CD4-positive, alpha-beta memory T cell (primary cell): Measurements from ENCODE around the gene ASIC4. TPM values are rescaled to one million over a fixed set of nuclear protein-coding genes. Genes with fewer than 3 reads are reported as not detected.
A peak's percentile ranks its signal among the peaks of the same experiment; 100 is the strongest.

Experiments used
- CTCF ChIA-PET: fragments of 350-600 bp; sonication (Branson Sonifier 250); formaldehyde crosslinking; loops from one replicate; lab custom pipeline; 2021; ENCODE audit warnings: inconsistent platforms; ENCODE audit not compliant: partially characterized antibody; lab: Charles Lee
- POLR2A ChIA-PET: fragments of 350-600 bp; sonication (Branson Sonifier 250); formaldehyde crosslinking; loops from one replicate; lab custom pipeline; 2021; ENCODE audit not compliant: partially characterized antibody; lab: Charles Lee
- DNase-seq, 5 donors: peaks; one replicate each; pipeline versions ENCODE4 v3.0.0 to v3.0.0-alpha.2; 2020 to 2022; ENCODE audit warnings: mixed read lengths in 1 of 5
- H3K27ac ChIP-seq: one replicate; pipeline ENCODE4 v1.7.0; 2013; ENCODE audit warnings: low read depth, low read length
- H3K27me3 ChIP-seq: 2 replicates; pipeline ENCODE4 v1.7.0; 2013; ENCODE audit warnings: mild to moderate bottlenecking, low read length, moderate library complexity; ENCODE audit not compliant: insufficient read depth
- H3K36me3 ChIP-seq: 2 replicates; pipeline ENCODE4 v1.7.0; 2013; ENCODE audit warnings: mild to moderate bottlenecking, low read length, moderate library complexity; ENCODE audit not compliant: insufficient read depth
- H3K4me1 ChIP-seq: 2 replicates; pipeline ENCODE4 v1.7.0; 2013; ENCODE audit warnings: mild to moderate bottlenecking, low read length, moderate library complexity; ENCODE audit not compliant: insufficient read depth
- H3K4me3 ChIP-seq, 2 donors: one replicate each; pipeline ENCODE4 v1.7.0; 2013; ENCODE audit warnings: low read length in 2 of 2, mild to moderate bottlenecking in 1 of 2
- H3K9me3 ChIP-seq, 2 donors: one replicate each; pipeline ENCODE4 v1.7.0; 2013; ENCODE audit warnings: low read length in 2 of 2, control low read depth in 1 of 2; ENCODE audit not compliant: control insufficient read depth in 1 of 2
- H3K27ac Mint-ChIP-seq, 7 donors: one replicate each; pipeline ENCODE4 v1.8.0; 2020 to 2021; ENCODE audit warnings: mixed read lengths in 7 of 7, mild to moderate bottlenecking in 6 of 7, inconsistent platforms in 3 of 7, moderate library complexity in 3 of 7
- H3K27me3 Mint-ChIP-seq, 2 donors: one replicate each; pipeline ENCODE4 v1.8.0; 2020 to 2021; ENCODE audit warnings: mixed read lengths in 2 of 2
- H3K36me3 Mint-ChIP-seq, 2 donors: one replicate each; pipeline ENCODE4 v1.8.0; 2020 to 2021; ENCODE audit warnings: mixed read lengths in 2 of 2, inconsistent platforms in 1 of 2, mild to moderate bottlenecking in 1 of 2
- H3K4me1 Mint-ChIP-seq, 4 donors: one replicate each; pipeline ENCODE4 v1.8.0; 2020 to 2021; ENCODE audit warnings: mixed read lengths in 4 of 4, mild to moderate bottlenecking in 1 of 4
- H3K4me3 Mint-ChIP-seq, 8 donors: one replicate each; pipeline ENCODE4 v1.8.0; 2020 to 2021; ENCODE audit warnings: mixed read lengths in 8 of 8, mild to moderate bottlenecking in 7 of 8, moderate library complexity in 6 of 8, inconsistent platforms in 3 of 8
- H3K9me3 Mint-ChIP-seq, 8 donors: one replicate each; pipeline ENCODE4 v1.8.0; 2020 to 2021; ENCODE audit warnings: mixed read lengths in 8 of 8, mild to moderate bottlenecking in 5 of 8, inconsistent platforms in 3 of 8, moderate library complexity in 1 of 8
- intact Hi-C: fragments of 100-400 bp; cut with micrococcal nuclease; formaldehyde crosslinking; loops from one replicate; pipeline ENCODE4 v1.15.1; 2023
- polyA plus RNA-seq, 2 donors: library from polyadenylated mRNA; unstranded; fragments of 300-500 nt; fragmentation: Illumina TruSeq; gene quantifications; one replicate each; pipeline ENCODE4 v1.2.3, GENCODE V29; 2021
- total RNA-seq, 2 experiments: library from RNA; stranded (reverse); gene quantifications; one replicate each; pipeline ENCODE4 v1.2.3, GENCODE V29; 2021

ASIC4 gene
- total and polyA plus RNA-seq, 4 experiments from 2014 or later: 0.09 to 0.22 TPM; not detected in 2

- H3K27ac Mint-ChIP-seq: no peak overlapping the region
- intact Hi-C loops: no loop called here
- DNase-seq: no peak
- Histone ChIP-seq H3K36me3 (no peaks in the 10 kb centered on the region), H3K27ac (no peak overlapping the region), H3K4me3 (no peak overlapping the region), H3K9me3 (no peaks in the 10 kb centered on the region), H3K4me1 (peaks cover 5% of the 10 kb centered on the region), H3K27me3 (peaks cover 22% of the 10 kb centered on the region)
- CTCF ChIA-PET: interaction anchor here (0.9 kb wide), 1 partner anchor 10 kb away, joined by 3 read pairs; no protein-coding TSS in a partner anchor
- no peak overlapping the region for H3K4me3 Mint-ChIP-seq
- POLR2A ChIA-PET: no interaction called here
- peaks cover 31 to 55% of the 10 kb centered on the region in 2 donors for H3K27me3 Mint-ChIP-seq
- peaks cover 0 to 2% (median 0%) of the 10 kb centered on the region in 8 donors for H3K9me3 Mint-ChIP-seq
- H3K36me3 Mint-ChIP-seq: no peaks in the 10 kb centered on the region
- H3K4me1 Mint-ChIP-seq: peaks cover 2 to 14% (median 7%) of the 10 kb centered on the region in 4 donors
These were observed 25.5 kb upstream of the ASIC4 start for GRCh38 chr2:219488844-219489194.

- Mint-ChIP-seq H3K36me3 (no peaks in the 10 kb centered on the region), H3K4me3 (no peak overlapping the region), H3K9me3 (peaks cover 0 to 2% (median 0%) of the 10 kb centered on the region in 8 donors), H3K4me1 (peaks cover 0 to 9% (median 3%) of the 10 kb centered on the region in 4 donors), H3K27me3 (peaks cover 30 to 56% of the 10 kb centered on the region in 2 donors), H3K27ac (no peak overlapping the region)
- intact Hi-C loops: no loop called here
- peaks cover 18% of the 10 kb centered on the region for H3K27me3 ChIP-seq
- CTCF ChIA-PET: interaction anchor here (0.6 to 3.0 kb wide), 2 partner anchors 40 to 60 kb away, joined by 3 to 9 read pairs; no protein-coding TSS in a partner anchor
- H3K9me3 ChIP-seq: no peaks in the 10 kb centered on the region
- H3K36me3 ChIP-seq: no peaks in the 10 kb centered on the region
- POLR2A ChIA-PET: no interaction called here
- no peak for DNase-seq
- no peak overlapping the region for H3K27ac ChIP-seq
- H3K4me1 ChIP-seq: no peaks in the 10 kb centered on the region
- H3K4me3 ChIP-seq: no peak overlapping the region
These were observed 25.0 kb upstream of the ASIC4 start for GRCh38 chr2:219489315-219489714.

- H3K4me1 Mint-ChIP-seq: peaks cover 0 to 8% (median under 1%) of the 10 kb centered on the region in 4 donors
- ChIA-PET POLR2A (no interaction called here), CTCF (interaction anchor here (0.6 to 3.0 kb wide), 2 partner anchors 40 to 60 kb away, joined by 3 to 9 read pairs; no protein-coding TSS in a partner anchor)
- H3K4me3 Mint-ChIP-seq: no peak overlapping the region
- H3K9me3 Mint-ChIP-seq: peaks cover 0 to 2% (median 0%) of the 10 kb centered on the region in 8 donors
- Histone ChIP-seq H3K27me3 (peaks cover 26% of the 10 kb centered on the region), H3K4me3 (no peak overlapping the region), H3K9me3 (no peaks in the 10 kb centered on the region), H3K4me1 (no peaks in the 10 kb centered on the region), H3K27ac (no peak overlapping the region), H3K36me3 (no peaks in the 10 kb centered on the region)
- H3K36me3 Mint-ChIP-seq: no peaks in the 10 kb centered on the region
- DNase-seq: peak in 1 of 5 donors; percentile 24
- no peak overlapping the region for H3K27ac Mint-ChIP-seq
- intact Hi-C loops: no loop called here
- H3K27me3 Mint-ChIP-seq: peaks cover 36 to 61% of the 10 kb centered on the region in 2 donors
These were observed 24.1 kb upstream of the ASIC4 start for GRCh38 chr2:219490186-219490585.

GRCh38 chr2:219490600-219491130 lies 23.6 kb upstream of the ASIC4 start:
- CTCF ChIA-PET: interaction anchor here (3.0 kb wide), 1 partner anchor 39 kb away, joined by 9 read pairs; no protein-coding TSS in a partner anchor
- Mint-ChIP-seq H3K9me3 (peaks cover 0 to 2% (median 0%) of the 10 kb centered on the region in 8 donors), H3K27ac (peak overlapping the region in 1 of 7 donors; percentile 41), H3K4me3 (no peak overlapping the region), H3K27me3 (peaks cover 36 to 61% of the 10 kb centered on the region in 2 donors), H3K4me1 (peaks cover 0 to 3% (median 2%) of the 10 kb centered on the region in 4 donors), H3K36me3 (no peaks in the 10 kb centered on the region)
- Histone ChIP-seq H3K4me3 (no peak overlapping the region), H3K4me1 (peaks cover 4% of the 10 kb centered on the region), H3K9me3 (no peaks in the 10 kb centered on the region), H3K27me3 (peaks cover 26% of the 10 kb centered on the region), H3K36me3 (no peaks in the 10 kb centered on the region), H3K27ac (no peak overlapping the region)
- intact Hi-C loops: no loop called here
- POLR2A ChIA-PET: no interaction called here
- DNase-seq: no peak

- Mint-ChIP-seq H3K36me3 (no peaks in the 10 kb centered on the region), H3K9me3 (peaks cover 0 to 2% (median 0%) of the 10 kb centered on the region in 8 donors), H3K27me3 (peaks cover 36 to 55% of the 10 kb centered on the region in 2 donors), H3K4me1 (peaks cover under 1 to 4% (median 2%) of the 10 kb centered on the region in 4 donors), H3K4me3 (no peak overlapping the region), H3K27ac (no peak overlapping the region)
- CTCF ChIA-PET: interaction anchor here (1.1 to 3.0 kb wide), 3 partner anchors 36 to 88 kb away, joined by 3 to 9 read pairs (median 4); no protein-coding TSS in a partner anchor
- peaks cover 26% of the 10 kb centered on the region for H3K27me3 ChIP-seq
- H3K4me1 ChIP-seq: peaks cover 7% of the 10 kb centered on the region
- intact Hi-C loops: no loop called here
- no peaks in the 10 kb centered on the region for H3K9me3 ChIP-seq
- H3K27ac ChIP-seq: no peak overlapping the region
- H3K36me3 ChIP-seq: no peaks in the 10 kb centered on the region
- POLR2A ChIA-PET: no interaction called here
- H3K4me3 ChIP-seq: no peak overlapping the region
- DNase-seq: no peak
These were observed 22.9 kb upstream of the ASIC4 start for GRCh38 chr2:219491278-219491963.

- H3K36me3 ChIP-seq: no peaks in the 10 kb centered on the region
- Mint-ChIP-seq H3K4me3 (no peak overlapping the region), H3K4me1 (peaks cover 3 to 11% (median 9%) of the 10 kb centered on the region in 4 donors), H3K9me3 (no peaks in the 10 kb centered on the region), H3K27me3 (peaks cover 39 to 53% of the 10 kb centered on the region in 2 donors), H3K27ac (no peak overlapping the region), H3K36me3 (no peaks in the 10 kb centered on the region)
- peaks cover 32% of the 10 kb centered on the region for H3K27me3 ChIP-seq
- no peak overlapping the region for H3K4me3 ChIP-seq
- CTCF ChIA-PET: interaction anchor here (1.2 kb wide), 1 partner anchor 35 kb away, joined by 3 read pairs; no protein-coding TSS in a partner anchor
- no peak for DNase-seq
- intact Hi-C loops: no loop called here
- H3K9me3 ChIP-seq: no peaks in the 10 kb centered on the region
- no peak overlapping the region for H3K27ac ChIP-seq
- peaks cover 19% of the 10 kb centered on the region for H3K4me1 ChIP-seq
- POLR2A ChIA-PET: no interaction called here
These were observed 21.7 kb upstream of the ASIC4 start for GRCh38 chr2:219492575-219492974.

- peaks cover 33% of the 10 kb centered on the region for H3K27me3 ChIP-seq
- CTCF ChIA-PET: interaction anchor here (8.2 kb wide), 1 partner anchor 36 kb away, joined by 160 read pairs; no protein-coding TSS in a partner anchor
- DNase-seq: no peak
- H3K4me3 Mint-ChIP-seq: no peak overlapping the region
- H3K9me3 Mint-ChIP-seq: no peaks in the 10 kb centered on the region
- intact Hi-C loops: no loop called here
- POLR2A ChIA-PET: no interaction called here
- peaks cover 24% of the 10 kb centered on the region for H3K4me1 ChIP-seq
- H3K27me3 Mint-ChIP-seq: peaks cover 40 to 51% of the 10 kb centered on the region in 2 donors
- no peak overlapping the region for H3K4me3 ChIP-seq
- peaks cover 4 to 14% (median 12%) of the 10 kb centered on the region in 4 donors for H3K4me1 Mint-ChIP-seq
- H3K36me3 ChIP-seq: no peaks in the 10 kb centered on the region
- no peaks in the 10 kb centered on the region for H3K36me3 Mint-ChIP-seq
- H3K27ac ChIP-seq: no peak overlapping the region
- H3K27ac Mint-ChIP-seq: no peak overlapping the region
- no peaks in the 10 kb centered on the region for H3K9me3 ChIP-seq
These were observed 21.2 kb upstream of the ASIC4 start for GRCh38 chr2:219493086-219493485.
